Germinal center (tissue), 1 donor: ENCODE data around the gene NAA10.
A peak's percentile ranks its signal among the peaks of the same experiment; 100 is the strongest.

Experiments
- DNase-seq: peaks from one replicate; pipeline ENCODE4 v3.0.0; 2012; ENCODE audit warnings: mixed read lengths, low spot score

The NAA10 gene

DNA sequence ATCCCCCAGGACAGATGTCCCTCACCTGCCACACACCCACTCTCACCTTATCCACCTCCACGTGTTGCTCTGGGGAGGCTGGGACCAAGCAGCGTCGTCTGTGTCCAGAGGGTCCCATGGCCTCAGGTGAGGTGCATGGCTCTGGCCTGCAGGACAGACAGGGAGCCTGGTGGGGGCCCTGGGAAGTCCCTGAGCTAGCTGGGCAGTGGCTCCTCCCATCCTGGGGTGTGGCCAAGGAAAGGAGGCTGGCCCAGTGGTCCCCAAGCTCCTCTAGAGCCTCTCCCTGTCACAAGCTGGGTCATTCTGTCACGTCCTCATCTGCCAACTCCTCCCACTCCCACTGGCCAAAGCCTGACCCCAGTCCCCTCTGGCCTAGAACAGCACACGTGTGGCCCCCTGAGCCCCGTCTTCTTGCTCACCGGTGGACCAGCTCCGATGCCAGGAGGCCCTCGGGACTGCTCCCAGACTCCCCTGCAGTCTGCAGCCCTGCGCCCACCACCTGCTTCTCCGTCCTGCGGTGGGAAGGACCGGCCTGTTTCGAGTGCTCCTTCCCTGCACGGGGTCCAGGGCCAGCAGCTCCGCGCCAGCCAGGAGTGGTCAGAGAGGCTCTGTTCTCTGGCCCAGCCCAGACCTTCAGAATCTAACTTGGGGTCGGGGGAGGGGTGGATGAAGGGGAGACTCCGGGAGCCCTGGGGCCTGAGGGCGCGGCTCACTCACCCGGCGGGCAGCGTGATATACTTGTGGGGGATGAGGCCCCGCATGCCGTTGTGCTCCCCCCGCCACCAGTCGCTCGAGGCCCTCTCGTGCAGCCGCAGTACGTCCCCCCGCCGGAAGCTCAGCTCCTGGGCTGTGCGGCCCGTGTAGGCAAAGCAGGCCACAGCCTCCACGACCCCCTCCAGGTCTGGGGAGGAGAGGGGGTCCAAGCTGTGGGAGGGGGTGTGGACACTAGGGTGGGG is 25.5 kb downstream of the NAA10 start:
- DNase-seq, result no peak

DNA sequence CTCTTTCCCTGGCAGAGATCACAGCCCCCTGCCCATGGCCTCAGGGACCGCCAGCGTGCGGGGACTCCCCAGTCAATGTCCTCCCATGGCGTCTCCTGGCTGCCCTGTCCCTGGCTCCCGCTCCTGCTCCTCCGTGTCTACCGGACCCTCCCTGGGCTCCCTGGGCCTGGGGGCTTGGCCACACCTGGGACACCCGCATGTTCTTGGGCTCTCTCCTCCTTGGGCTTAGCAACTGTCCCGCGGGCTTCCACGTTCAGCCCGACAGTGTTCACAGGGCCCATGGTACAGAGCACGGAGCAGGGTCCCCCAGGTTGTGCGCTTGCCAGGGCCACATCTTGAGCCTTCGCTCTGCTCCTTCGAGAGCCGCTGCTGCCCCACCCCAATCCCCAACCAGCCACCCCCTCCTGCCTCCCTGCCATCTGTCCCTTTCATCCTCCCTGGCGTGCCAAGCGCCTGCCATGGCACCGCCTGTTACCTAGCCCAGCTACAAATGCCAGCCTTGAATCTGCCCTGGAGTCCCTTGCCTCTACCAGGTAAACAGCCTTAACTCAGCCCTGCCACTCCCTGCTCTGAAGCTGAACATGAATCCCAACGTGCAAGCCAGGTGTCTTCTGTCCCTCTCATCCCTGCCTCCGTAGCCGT is 26.5 kb downstream of the NAA10 start:
- DNase-seq, result no peak

DNA sequence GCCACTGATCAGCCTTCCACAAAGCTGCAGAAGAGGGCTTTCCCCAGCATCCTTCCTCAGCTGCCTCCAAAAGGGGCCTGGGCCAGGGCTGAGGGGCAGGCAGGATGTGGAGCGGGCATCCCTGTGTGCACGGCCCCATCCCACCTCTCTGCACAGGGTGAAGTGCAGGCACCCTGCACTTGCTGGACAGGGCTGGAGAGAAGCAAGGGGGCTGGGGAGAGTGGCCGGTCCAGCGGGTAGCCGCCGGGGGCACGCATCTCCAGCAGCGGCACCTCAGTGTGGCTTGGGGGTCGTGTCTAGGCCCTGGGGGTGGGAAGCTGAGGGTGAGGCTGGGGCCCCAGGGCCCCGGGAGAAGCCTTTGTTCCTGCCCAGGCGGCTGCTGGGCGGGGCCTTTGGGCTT is 27.4 kb downstream of the NAA10 start:
- no peak for DNase-seq

DNA sequence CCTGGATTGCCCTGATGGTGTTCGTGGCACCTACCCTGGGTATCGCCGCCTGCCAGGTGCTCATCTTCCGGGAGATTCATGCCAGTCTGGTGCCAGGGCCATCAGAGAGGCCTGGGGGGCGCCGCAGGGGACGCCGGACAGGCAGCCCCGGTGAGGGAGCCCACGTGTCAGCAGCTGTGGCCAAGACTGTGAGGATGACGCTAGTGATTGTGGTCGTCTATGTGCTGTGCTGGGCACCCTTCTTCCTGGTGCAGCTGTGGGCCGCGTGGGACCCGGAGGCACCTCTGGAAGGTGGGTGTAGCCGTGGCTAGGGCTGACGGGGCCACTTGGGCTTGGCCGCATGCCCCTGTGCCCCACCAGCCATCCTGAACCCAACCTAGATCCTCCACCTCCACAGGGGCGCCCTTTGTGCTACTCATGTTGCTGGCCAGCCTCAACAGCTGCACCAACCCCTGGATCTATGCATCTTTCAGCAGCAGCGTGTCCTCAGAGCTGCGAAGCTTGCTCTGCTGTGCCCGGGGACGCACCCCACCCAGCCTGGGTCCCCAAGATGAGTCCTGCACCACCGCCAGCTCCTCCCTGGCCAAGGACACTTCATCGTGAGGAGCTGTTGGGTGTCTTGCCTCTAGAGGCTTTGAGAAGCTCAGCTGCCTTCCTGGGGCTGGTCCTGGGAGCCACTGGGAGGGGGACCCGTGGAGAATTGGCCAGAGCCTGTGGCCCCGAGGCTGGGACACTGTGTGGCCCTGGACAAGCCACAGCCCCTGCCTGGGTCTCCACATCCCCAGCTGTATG is 28.5 kb downstream of the NAA10 start:
- DNase-seq, result no peak

DNA sequence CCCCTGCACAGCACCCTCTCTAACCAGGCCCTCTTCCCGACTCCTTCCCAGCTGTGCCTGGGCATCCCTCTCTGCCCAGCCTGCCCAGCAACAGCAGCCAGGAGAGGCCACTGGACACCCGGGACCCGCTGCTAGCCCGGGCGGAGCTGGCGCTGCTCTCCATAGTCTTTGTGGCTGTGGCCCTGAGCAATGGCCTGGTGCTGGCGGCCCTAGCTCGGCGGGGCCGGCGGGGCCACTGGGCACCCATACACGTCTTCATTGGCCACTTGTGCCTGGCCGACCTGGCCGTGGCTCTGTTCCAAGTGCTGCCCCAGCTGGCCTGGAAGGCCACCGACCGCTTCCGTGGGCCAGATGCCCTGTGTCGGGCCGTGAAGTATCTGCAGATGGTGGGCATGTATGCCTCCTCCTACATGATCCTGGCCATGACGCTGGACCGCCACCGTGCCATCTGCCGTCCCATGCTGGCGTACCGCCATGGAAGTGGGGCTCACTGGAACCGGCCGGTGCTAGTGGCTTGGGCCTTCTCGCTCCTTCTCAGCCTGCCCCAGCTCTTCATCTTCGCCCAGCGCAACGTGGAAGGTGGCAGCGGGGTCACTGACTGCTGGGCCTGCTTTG is 29.2 kb downstream of the NAA10 start:
- DNase-seq, result no peak

DNA sequence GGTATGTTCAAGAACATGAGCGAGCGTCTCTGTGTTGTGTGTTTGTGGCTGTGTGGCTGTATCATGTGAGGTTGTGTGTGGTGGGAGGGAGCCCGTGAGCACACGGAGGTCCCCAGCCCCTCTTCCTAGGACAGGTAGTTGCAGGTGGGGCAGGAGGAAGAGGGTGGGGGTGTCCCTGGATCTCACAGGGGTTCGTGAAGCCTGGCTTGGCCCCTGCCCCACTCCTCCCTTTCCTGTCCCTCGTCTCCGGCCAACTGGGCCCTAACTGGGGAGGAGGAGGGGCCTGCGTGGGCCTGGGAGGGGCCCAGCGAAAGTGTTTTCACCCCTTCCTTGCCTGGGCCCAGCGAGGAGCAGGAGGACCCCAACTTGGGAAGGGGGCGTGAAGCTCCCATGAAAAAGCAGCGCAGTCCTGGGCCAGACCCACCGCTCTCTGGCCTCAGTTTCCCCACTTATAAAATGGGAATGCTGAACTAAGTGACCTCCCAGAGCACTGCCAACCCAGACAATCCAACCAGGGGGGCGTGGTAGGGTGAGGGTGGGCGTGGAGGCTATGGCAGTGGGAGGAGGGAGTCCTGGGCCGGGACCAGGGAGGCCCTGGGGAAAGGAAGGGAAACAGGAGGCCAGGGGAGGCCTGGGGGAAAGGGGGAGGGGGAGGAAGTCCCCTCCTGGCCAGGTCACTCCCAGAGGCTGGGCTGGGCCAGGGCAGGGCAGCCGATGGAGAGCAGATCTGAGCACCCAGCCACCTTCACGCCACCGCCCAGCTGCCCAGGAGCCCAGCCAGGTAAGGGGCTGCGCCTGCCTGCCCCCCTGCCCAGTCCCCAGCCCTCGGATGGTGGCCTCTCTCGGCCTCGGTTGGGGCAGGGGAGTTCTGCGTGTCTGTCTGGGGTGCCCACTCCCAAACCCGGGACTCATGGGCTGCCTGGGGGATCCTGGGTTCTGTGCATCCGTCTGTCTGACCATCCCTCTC is 30.6 kb downstream of the NAA10 start, which contains the start of gene AVPR2:
Gene AVPR2, plus strand, starts transcription at position 683 of the 967 bp plus-strand sequence. CDS start 473 bp downstream, outside the sequence.
- DNase-seq, result no peak

DNA sequence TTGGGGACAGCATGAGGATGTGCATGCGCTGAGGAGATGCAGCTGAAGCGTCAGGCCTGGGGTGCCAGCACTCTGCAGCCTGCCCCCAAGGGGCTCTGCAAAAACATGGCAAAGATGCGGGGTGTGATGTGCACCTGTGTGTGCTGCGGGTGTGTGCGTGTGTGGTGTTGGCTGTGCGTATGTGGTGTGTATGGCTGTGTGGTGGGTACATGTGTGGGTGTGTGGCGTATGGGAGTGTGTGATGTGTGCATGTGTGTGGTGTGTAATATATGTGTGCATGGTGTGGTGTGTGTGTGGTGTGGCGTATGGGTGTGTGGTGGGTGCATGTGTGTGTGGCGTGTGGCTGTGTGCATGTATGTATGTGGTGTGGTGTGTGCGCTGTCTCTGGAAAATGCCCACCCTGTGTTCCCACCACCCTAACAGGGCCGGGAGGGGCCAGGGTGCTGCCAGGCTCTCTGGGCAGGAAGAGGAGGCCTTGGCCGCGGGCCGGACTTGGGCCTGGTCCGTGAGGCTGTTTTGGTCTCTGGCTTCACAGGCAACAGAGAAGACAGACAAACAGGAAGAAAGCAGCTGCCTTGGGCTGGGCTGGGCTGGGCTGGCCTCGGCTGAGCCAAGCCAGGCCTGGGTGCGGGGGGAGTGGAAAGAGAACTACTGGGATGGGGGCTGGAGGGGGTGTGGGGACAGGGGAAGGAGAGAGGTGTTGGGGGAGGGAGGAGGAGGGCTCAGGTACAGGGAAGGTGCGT is 31.4 kb downstream of the NAA10 start:
- no peak for DNase-seq

DNA sequence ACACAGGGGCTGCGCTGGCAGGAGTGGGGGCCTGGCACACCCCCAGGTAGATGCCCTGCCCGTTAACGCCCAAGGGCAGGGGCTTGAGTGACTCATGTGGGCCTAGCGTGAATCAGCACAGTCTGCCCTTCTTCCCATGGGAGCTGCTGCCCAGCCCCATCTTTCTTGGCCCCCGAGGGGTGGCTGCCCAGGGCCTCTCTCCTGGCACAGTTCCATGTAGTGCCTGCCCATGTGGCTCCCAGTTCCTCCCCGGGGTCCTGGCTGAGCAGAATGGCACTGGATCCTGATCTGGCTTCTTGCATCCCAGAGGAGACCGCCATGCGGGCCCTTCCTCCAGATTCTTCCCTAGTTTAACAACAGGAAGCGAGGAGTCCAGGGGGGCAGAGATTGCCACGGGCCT is 32.5 kb downstream of the NAA10 start:
- no peak for DNase-seq

DNA sequence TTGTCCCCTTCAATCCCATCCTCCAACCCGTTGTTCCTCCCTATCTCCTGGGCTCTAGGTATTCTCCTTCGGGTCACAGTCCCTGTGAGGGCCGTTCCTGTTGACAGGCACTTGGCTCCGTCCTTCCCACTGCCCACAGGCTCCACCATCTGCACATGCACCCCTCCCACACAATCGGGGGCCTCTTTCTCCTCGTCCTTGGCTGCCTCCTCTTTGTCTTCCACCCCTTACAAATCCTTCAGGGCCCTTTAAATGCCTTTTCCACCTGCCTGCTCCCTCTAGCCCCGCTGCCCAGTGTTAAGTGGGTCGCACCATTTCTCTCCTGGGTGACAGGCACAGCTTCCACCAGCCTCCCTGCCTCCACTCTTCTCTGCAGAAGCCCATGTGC is 33.1 kb downstream of the NAA10 start:
- DNase-seq, result no peak

DNA sequence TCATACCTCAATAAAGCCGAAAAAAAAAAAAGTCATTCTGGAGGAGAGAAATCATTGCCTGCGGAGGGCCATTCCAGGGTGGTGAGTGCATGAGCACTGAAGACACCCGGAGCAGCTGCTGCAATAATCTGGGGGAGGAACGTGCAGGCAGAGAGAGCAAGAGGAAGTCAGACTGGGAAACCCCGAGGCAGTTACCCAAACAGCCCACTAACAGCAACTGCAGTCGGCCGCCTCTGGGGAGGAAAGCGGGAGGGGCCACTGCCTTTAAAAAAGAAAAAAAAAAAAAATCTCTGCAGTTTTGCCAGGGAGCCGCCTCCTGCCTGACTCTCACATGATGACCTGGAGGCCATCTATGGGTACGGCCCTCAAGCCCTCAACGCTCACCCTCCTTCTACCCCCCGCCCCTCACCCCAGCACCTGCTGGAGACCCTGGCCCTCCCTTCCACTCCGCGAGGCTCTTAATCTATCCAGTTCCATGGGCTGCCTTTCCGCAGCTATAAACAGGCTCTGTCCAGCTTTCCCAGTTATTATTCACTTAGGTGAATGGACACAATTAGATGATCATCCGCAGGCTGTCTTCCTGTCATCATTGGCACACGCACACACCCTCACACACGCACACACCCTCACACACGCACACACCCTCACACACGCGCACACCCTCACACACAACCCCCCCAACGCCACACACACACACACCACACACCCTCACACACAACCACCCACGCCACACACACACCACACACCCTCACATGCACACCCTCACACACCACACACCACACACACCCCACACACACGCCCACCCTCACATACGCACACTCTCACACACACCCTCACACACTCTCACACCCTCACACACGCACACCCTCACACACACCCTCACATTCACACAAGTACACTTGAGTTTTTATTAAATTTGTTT is 33.7 kb downstream of the NAA10 start:
- DNase-seq, result peak; percentile 77

DNA sequence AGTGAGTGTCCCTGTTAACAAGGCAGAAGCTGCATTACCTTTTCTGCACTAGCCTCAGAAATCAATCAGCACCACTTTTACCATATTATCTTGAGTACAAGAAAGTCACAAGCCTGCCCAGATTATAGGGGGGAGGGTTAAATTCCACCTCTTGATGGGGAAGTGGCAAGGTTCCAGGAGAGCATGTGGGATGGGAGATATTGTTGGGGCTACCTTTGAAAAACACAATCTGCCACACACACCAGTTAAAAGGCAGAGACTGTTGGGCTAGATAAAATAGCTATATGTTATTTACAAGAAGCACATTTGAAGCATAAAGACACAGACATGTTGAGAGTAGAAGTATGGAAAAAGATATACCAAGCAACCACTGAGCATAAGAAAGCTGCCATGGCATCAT is 36.9 kb downstream of the NAA10 start:
- DNase-seq, result no peak

DNA sequence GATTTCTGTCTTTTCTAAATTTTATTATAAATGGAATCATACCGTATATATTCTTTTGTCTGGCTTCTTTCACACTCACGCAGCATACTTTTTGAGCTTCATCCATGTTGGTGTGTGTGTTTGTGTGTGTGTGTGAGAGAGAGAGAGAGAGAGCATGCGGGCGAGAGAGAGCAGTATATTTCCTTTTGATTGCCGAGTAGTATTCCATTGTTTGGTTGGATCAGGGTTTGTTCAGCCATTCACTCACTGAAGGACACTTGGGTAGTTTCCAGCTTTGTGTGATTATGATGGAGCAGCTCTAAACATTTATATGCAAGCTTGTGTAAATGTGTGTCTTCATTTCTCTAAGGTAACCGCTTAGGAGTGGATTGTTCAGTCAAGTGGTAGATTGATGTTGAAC is 45.7 kb downstream of the NAA10 start:
- no peak for DNase-seq

DNA sequence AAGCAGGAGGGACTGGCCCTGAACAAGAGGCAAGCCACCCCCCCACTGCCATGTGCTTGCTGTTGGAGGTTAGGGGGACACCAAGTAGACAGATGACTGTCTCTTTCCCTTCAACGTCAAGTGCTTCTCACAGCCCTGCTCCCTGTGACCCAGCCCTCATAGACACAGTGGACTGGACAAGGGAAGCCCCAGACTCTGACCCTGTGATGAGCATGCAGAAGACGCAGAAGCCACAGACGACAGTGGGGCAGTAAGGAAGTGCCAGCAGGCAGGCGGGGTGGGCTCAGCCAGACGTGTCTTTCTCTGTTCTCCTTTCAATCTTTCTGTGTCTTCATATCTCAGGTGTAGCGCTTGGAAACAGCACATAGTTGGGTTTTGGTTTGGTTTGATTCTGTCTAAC is 46.5 kb downstream of the NAA10 start:
- peak; percentile 22 for DNase-seq

DNA sequence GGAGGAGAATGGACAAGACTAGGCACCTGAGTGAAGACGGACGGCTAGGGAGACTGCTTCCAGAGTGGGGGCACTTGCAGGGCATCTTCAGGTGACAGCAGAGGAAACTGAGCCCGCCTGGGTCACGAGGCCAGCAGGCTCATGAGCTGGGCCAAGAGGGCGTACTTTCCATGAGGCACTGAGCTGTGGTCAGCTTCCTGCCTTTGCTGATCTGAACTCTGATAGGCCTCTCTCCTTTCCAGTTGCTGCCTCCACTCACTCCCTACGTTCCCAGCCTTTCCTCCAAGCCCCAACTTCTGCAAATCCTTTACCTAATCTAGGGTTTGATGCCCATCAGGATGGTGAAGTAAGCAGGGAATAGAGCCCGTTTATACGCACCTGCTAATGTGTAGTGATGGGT is 47.5 kb downstream of the NAA10 start:
- DNase-seq, result no peak

DNA sequence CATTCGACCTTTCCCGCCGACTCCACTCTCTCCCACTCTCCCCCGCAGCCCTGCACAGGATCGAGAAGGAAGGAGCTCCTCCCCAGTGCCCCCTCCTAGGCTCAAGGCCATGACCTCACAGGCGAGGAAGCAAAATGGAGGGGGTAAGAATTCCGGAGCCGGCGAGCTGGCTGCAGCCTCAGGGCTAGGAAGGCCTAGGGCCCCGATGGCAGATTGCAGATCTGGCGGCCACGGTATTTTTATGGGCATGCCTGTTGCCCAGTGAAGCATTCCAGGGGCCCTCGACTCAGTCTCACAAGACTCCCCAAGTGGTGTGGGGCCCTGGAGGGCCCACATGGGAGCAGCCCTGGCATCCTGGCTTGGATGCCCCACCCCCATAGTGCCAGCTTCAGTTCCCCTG is 47.9 kb downstream of the NAA10 start:
- DNase-seq, result no peak

DNA sequence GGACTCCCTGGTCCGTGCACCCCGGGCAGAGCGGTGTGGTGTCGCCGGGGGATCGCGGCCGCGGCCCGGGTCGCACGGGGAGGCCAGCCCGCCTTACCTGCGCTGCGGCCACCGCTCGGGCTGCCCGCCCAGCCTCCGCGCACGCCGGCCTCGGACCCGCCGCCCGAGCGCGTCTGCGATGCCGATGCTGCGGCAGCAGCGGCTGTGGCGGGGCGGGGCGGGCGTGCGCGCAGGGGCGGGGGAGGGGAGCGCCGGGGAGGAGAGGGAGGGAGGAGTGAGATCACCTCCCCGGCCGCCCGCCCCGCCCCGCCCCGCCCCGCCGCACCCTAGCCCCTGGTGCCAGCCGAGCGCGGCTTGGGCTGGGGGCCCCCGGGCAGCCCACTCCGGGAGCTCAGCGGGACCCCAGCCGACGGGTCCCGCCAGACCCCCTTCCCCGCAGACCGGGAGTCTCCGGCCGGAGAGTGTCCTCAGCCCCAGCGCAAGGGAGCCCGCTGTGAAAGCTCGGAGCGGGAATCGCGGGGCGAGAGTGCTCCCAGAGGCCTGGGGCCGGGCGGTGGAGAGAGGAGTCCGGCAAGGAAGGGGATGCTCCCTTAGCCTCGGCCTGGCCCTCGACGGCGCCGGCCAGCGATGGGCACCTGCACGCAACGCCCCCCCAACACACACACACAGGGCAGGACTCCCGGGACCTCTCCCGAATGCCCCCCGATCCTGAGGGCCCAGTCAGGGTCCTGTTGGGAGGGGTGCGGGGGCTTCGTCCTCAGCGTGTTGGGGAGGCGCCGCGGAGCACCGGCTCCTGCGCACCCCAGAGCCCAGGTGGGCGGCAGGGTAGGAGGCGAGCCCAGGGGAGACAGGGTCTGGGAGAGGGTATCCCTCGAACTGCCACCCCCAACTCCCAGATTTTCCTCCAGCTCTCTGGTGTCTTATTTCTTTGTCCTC is 48.6 kb downstream of the NAA10 start, which contains the start of gene L1CAM:
Gene L1CAM, minus strand, starts transcription at position 206 of the 936 bp plus-strand sequence. CDS start 10,337 bp downstream, outside the sequence.
- no peak for DNase-seq

DNA sequence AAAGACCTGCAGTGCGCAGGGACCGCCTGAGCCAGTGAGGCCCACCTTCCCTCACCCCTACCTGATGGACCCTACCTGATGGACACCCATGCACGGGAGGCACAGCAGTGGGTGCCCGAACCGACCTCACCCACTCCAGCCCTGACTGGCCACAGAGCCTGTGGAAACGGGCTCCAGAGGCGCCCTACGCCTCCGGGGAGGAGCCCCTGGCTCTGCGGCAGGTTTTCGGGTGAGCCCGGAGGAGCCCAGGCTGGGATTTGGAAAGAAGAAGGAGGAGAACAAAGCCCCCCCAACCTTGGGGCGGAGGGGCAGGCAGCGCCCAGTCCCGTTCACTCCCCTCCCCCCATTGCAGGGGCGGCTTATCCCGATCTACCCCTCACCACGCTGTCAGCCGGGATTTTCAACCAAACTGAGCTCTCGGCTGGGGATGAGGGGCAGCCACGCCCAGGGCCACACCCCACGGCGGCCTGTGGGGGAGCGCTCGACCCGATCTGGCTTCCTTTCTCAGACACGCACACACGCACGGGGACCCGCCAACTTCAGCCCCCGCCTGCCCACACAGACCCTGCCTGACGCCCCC is 49.5 kb downstream of the NAA10 start:
- DNase-seq, result no peak
